Mesendoderm (in vitro differentiated cells): Measurements from ENCODE around the gene LRRN2.

Experiments
- DNase-seq: peaks from one replicate; pipeline ENCODE4 v3.0.0; 2013
- H2AK5ac ChIP-seq: 2 replicates; pipeline ENCODE4 v1.6.1; 2013; ENCODE audit warnings: low read length, inconsistent platforms
- H2BK120ac ChIP-seq: 2 replicates; pipeline ENCODE4 v1.6.1; 2013; ENCODE audit warnings: low read depth, mild to moderate bottlenecking, low read length, moderate library complexity, mixed read lengths
- H2BK15ac ChIP-seq: replicated peaks from 2 replicates; pipeline ENCODE4 v1.6.1; 2013; ENCODE audit warnings: low read depth, mild to moderate bottlenecking, moderate library complexity
- H2BK5ac ChIP-seq: 2 replicates; pipeline ENCODE4 v1.6.1; 2013; ENCODE audit warnings: low read length, inconsistent platforms
- H3K18ac ChIP-seq: 2 replicates; pipeline ENCODE4 v1.6.1; 2013; ENCODE audit warnings: mild to moderate bottlenecking, low read length, mixed read lengths
- H3K23ac ChIP-seq: one replicate; pipeline ENCODE4 v1.6.1; 2013; ENCODE audit warnings: low read length
- H3K27ac ChIP-seq: 2 replicates; pipeline ENCODE4 v1.5.1; 2013; ENCODE audit warnings: low read depth, mild to moderate bottlenecking, inconsistent platforms, low read length, moderate library complexity
- H3K27me3 ChIP-seq: 2 replicates; pipeline ENCODE4 v1.6.1; 2013; ENCODE audit warnings: low read length, control low read depth, mild to moderate bottlenecking, inconsistent platforms; ENCODE audit not compliant: insufficient read depth, poor library complexity
- H3K36me3 ChIP-seq: 2 replicates; pipeline ENCODE4 v1.6.1; 2013; ENCODE audit warnings: low read length, inconsistent platforms; ENCODE audit not compliant: control insufficient read depth, insufficient read depth
- H3K4ac ChIP-seq: one replicate; pipeline ENCODE4 v1.6.1; 2013; ENCODE audit warnings: low read depth, mild to moderate bottlenecking, low read length, moderate library complexity
- H3K4me1 ChIP-seq: 2 replicates; pipeline ENCODE4 v1.6.1; 2013; ENCODE audit warnings: low read depth, low read length, inconsistent platforms; ENCODE audit not compliant: control insufficient read depth
- H3K4me2 ChIP-seq: 2 replicates; pipeline ENCODE4 v1.6.1; 2013; ENCODE audit warnings: low read length
- H3K4me3 ChIP-seq: 2 replicates; pipeline ENCODE4 v1.5.1; 2013; ENCODE audit warnings: mild to moderate bottlenecking, low read length
- H3K56ac ChIP-seq: one replicate; pipeline ENCODE4 v1.6.1; 2013; ENCODE audit warnings: low read length
- H3K79me1 ChIP-seq: 2 replicates; pipeline ENCODE4 v1.6.1; 2013; ENCODE audit warnings: low read length, inconsistent platforms
- H3K79me2 ChIP-seq: 2 replicates; pipeline ENCODE4 v1.6.1; 2013; ENCODE audit warnings: mild to moderate bottlenecking, low read length; ENCODE audit not compliant: control insufficient read depth, insufficient read depth
- H3K9ac ChIP-seq: 2 replicates; pipeline ENCODE4 v1.6.1; 2013; ENCODE audit warnings: low read length, inconsistent platforms
- H4K5ac ChIP-seq: one replicate; pipeline ENCODE4 v1.6.1; 2013; ENCODE audit warnings: low read length
- H4K8ac ChIP-seq: one replicate; pipeline ENCODE4 v1.6.1; 2013; ENCODE audit warnings: low read depth, mild to moderate bottlenecking, control low read depth, low read length, moderate library complexity
- WGBS: extraction: QIAGEN DNeasy Blood & Tissue Kit; methylation state at CpG from one replicate; pipeline ENCODE4 v1.1.7; 2013; ENCODE audit warnings: low lambda C conversion rate, missing lambda C conversion rate; ENCODE audit not compliant: insufficient coverage; ENCODE audit errors: extremely low coverage; 5-methylcytosine and 5-hydroxymethylcytosine counted together

LRRN2 gene

GRCh38 chr1:204602871-204603542 lies 82.5 kb downstream of the LRRN2 start:
- Histone ChIP-seq H3K79me2 (no peaks in the 10 kb centered on the region), H3K9ac (no peak overlapping the region), H3K4ac (no peak overlapping the region), H3K27me3 (no peaks in the 10 kb centered on the region), H3K18ac (no peak overlapping the region), H4K5ac (no peak overlapping the region), H2AK5ac (no peak overlapping the region), H2BK15ac (no peak overlapping the region), H3K4me2 (no peak overlapping the region), H3K4me3 (no peak overlapping the region), H3K27ac (no peak overlapping the region), H3K79me1 (no peaks in the 10 kb centered on the region), H3K4me1 (no peaks in the 10 kb centered on the region), H3K56ac (no peak overlapping the region), H2BK5ac (no peak overlapping the region), H2BK120ac (no peak overlapping the region), H3K36me3 (no peaks in the 10 kb centered on the region), H3K23ac (no peak overlapping the region), H4K8ac (no peak overlapping the region)
- whole genome bisulfite sequencing: no CpG with 5 or more reads among the region's 6 CpGs
- no peak for DNase-seq

GRCh38 chr1:204602111-204602579 lies 83.4 kb downstream of the LRRN2 start:
- H3K79me2 ChIP-seq: no peaks in the 10 kb centered on the region
- no peak overlapping the region for H4K8ac ChIP-seq
- H3K27me3 ChIP-seq: no peaks in the 10 kb centered on the region
- no peak overlapping the region for H2AK5ac ChIP-seq
- no peak overlapping the region for H3K9ac ChIP-seq
- no peak overlapping the region for H3K4me2 ChIP-seq
- no peaks in the 10 kb centered on the region for H3K36me3 ChIP-seq
- no peak overlapping the region for H2BK15ac ChIP-seq
- H3K4me1 ChIP-seq: no peaks in the 10 kb centered on the region
- DNase-seq: no peak
- no peak overlapping the region for H4K5ac ChIP-seq
- H3K4me3 ChIP-seq: no peak overlapping the region
- H3K18ac ChIP-seq: no peak overlapping the region
- H2BK120ac ChIP-seq: no peak overlapping the region
- no peak overlapping the region for H2BK5ac ChIP-seq
- H3K23ac ChIP-seq: no peak overlapping the region
- no CpG with 5 or more reads among the region's 6 CpGs for WGBS
- no peak overlapping the region for H3K4ac ChIP-seq
- H3K79me1 ChIP-seq: no peaks in the 10 kb centered on the region
- no peak overlapping the region for H3K27ac ChIP-seq
- H3K56ac ChIP-seq: no peak overlapping the region

GRCh38 chr1:204600968-204601367 lies 84.6 kb downstream of the LRRN2 start:
- no peak overlapping the region for H4K8ac ChIP-seq
- no peak overlapping the region for H3K27ac ChIP-seq
- no peak overlapping the region for H3K4me2 ChIP-seq
- H2BK120ac ChIP-seq: no peak overlapping the region
- H3K56ac ChIP-seq: no peak overlapping the region
- no peak overlapping the region for H3K4ac ChIP-seq
- no peak for DNase-seq
- no peak overlapping the region for H2BK5ac ChIP-seq
- no peaks in the 10 kb centered on the region for H3K79me2 ChIP-seq
- H3K9ac ChIP-seq: no peak overlapping the region
- no CpG with 5 or more reads among the region's 4 CpGs for WGBS
- H3K27me3 ChIP-seq: no peaks in the 10 kb centered on the region
- no peaks in the 10 kb centered on the region for H3K79me1 ChIP-seq
- H2BK15ac ChIP-seq: no peak overlapping the region
- no peaks in the 10 kb centered on the region for H3K4me1 ChIP-seq
- no peak overlapping the region for H3K23ac ChIP-seq
- no peak overlapping the region for H3K4me3 ChIP-seq
- H3K36me3 ChIP-seq: no peaks in the 10 kb centered on the region
- no peak overlapping the region for H3K18ac ChIP-seq
- no peak overlapping the region for H4K5ac ChIP-seq
- H2AK5ac ChIP-seq: no peak overlapping the region

- no CpG with 5 or more reads among the region's 5 CpGs for WGBS
- no peak overlapping the region for H3K4me2 ChIP-seq
Observed at GRCh38 chr1:204600203-204600602, 85.3 kb downstream of the LRRN2 start.

GRCh38 chr1:204599596-204599995 lies 85.9 kb downstream of the LRRN2 start:
- no CpG with 5 or more reads among the region's 10 CpGs for WGBS
- Histone ChIP-seq H3K79me1 (no peaks in the 10 kb centered on the region), H3K27ac (no peak overlapping the region), H3K56ac (no peak overlapping the region), H3K9ac (no peak overlapping the region), H2AK5ac (no peak overlapping the region), H3K4me3 (no peak overlapping the region), H3K79me2 (no peaks in the 10 kb centered on the region), H2BK5ac (no peak overlapping the region), H2BK120ac (no peak overlapping the region), H3K18ac (no peak overlapping the region), H3K4me2 (no peak overlapping the region), H4K5ac (no peak overlapping the region), H3K23ac (no peak overlapping the region), H4K8ac (no peak overlapping the region), H3K4me1 (no peaks in the 10 kb centered on the region), H3K27me3 (no peaks in the 10 kb centered on the region), H2BK15ac (no peak overlapping the region), H3K4ac (no peak overlapping the region), H3K36me3 (no peaks in the 10 kb centered on the region)
- no peak for DNase-seq

More at GRCh38 chr1:204600203-204600602, 85.3 kb downstream of the LRRN2 start:
- H3K18ac ChIP-seq: no peak overlapping the region
- no peaks in the 10 kb centered on the region for H3K4me1 ChIP-seq
- H3K4me3 ChIP-seq: no peak overlapping the region
- H3K36me3 ChIP-seq: no peaks in the 10 kb centered on the region
- H3K27ac ChIP-seq: no peak overlapping the region
- H2AK5ac ChIP-seq: no peak overlapping the region
- no peak overlapping the region for H4K5ac ChIP-seq
- no peak overlapping the region for H4K8ac ChIP-seq
- H2BK15ac ChIP-seq: no peak overlapping the region
- H2BK5ac ChIP-seq: no peak overlapping the region
- no peak for DNase-seq
- no peaks in the 10 kb centered on the region for H3K79me2 ChIP-seq
- H3K27me3 ChIP-seq: no peaks in the 10 kb centered on the region
- H2BK120ac ChIP-seq: no peak overlapping the region
- no peak overlapping the region for H3K56ac ChIP-seq
- no peaks in the 10 kb centered on the region for H3K79me1 ChIP-seq
- no peak overlapping the region for H3K9ac ChIP-seq
- peak overlapping the region; percentile 34 for H3K23ac ChIP-seq
- H3K4ac ChIP-seq: no peak overlapping the region

- Histone ChIP-seq H2BK5ac (no peak overlapping the region), H4K5ac (no peak overlapping the region), H4K8ac (no peak overlapping the region), H3K36me3 (no peaks in the 10 kb centered on the region), H2BK15ac (no peak overlapping the region), H3K79me1 (no peaks in the 10 kb centered on the region), H3K18ac (no peak overlapping the region), H3K4me3 (no peak overlapping the region), H3K4me2 (no peak overlapping the region), H3K56ac (no peak overlapping the region), H3K4ac (no peak overlapping the region), H3K79me2 (no peaks in the 10 kb centered on the region), H2AK5ac (no peak overlapping the region), H3K4me1 (no peaks in the 10 kb centered on the region), H3K27ac (no peak overlapping the region), H2BK120ac (no peak overlapping the region), H3K9ac (no peak overlapping the region), H3K27me3 (no peaks in the 10 kb centered on the region), H3K23ac (no peak overlapping the region)
- DNase-seq: no peak
- no CpG with 5 or more reads among the region's 8 CpGs for WGBS
Observed at GRCh38 chr1:204599098-204599497, 86.4 kb downstream of the LRRN2 start.
